Activated CD4-positive, CD25-positive, alpha-beta regulatory T cell treated with anti-CD3 and anti-CD28 coated beads, Interleukin-2, amount 50 U/mL, for 24 hours (primary cell): Measurements from ENCODE around the gene CARD11.
A peak's percentile ranks its signal among the peaks of the same experiment; 100 is the strongest.
"Not testable (repeated sequence)": the region's sequence is repeated elsewhere in the genome, so short reads cannot be mapped to it uniquely, and the experiment has no call there.

Source experiments
- ATAC-seq, 2 donors: fragments of 150-1000 bp; cut with Tn5 transposase; one replicate each; pipeline ENCODE4 v1.10.0; 2021; ENCODE audit warnings: mild to moderate bottlenecking in 1 of 2, moderate library complexity in 1 of 2

Gene CARD11

GRCh38 chr7:2959103-2959680, 84.5 kb downstream of the CARD11 start:
- no peak for ATAC-seq

- no peak for ATAC-seq
Measured at GRCh38 chr7:2958416-2959102, 85.1 kb downstream of the CARD11 start.

GRCh38 chr7:2957369-2957727, 86.3 kb downstream of the CARD11 start:
- ATAC-seq: not testable (repeated sequence)

- ATAC-seq: peak; percentile 94 to 95
Measured at GRCh38 chr7:2956526-2957368, 86.9 kb downstream of the CARD11 start.

- ATAC-seq: no peak
Measured at GRCh38 chr7:2956076-2956475, 87.6 kb downstream of the CARD11 start.

- no peak for ATAC-seq
Measured at GRCh38 chr7:2955269-2955668, 88.4 kb downstream of the CARD11 start.

GRCh38 chr7:2954433-2954853, 89.2 kb downstream of the CARD11 start:
- no peak for ATAC-seq

GRCh38 chr7:2953588-2954407, 89.9 kb downstream of the CARD11 start:
- no peak for ATAC-seq

GRCh38 chr7:2953099-2953498, 90.6 kb downstream of the CARD11 start:
- no peak for ATAC-seq

- no peak for ATAC-seq
Measured at GRCh38 chr7:2952316-2952715, 91.4 kb downstream of the CARD11 start.

- ATAC-seq: no peak
Measured at GRCh38 chr7:2950578-2950977, 93.1 kb downstream of the CARD11 start.

- ATAC-seq: peak in 1 of 2 donors; percentile 24
Measured at GRCh38 chr7:2948749-2949148, 94.9 kb downstream of the CARD11 start.

- ATAC-seq: no peak
Measured at GRCh38 chr7:2947058-2947780, 96.4 kb downstream of the CARD11 start.

GRCh38 chr7:2945171-2945570, 98.5 kb downstream of the CARD11 start:
- no peak for ATAC-seq

- no peak for ATAC-seq
Measured at GRCh38 chr7:2944739-2945138, 98.9 kb downstream of the CARD11 start.

- ATAC-seq: no peak
Measured at GRCh38 chr7:2943851-2944601, 99.6 kb downstream of the CARD11 start.

GRCh38 chr7:2941216-2941859, 102.3 kb downstream of the CARD11 start:
- ATAC-seq: no peak

- ATAC-seq: no peak
Measured at GRCh38 chr7:2940466-2940865, 103.2 kb downstream of the CARD11 start.

GRCh38 chr7:2939193-2939885, 104.3 kb downstream of the CARD11 start:
- ATAC-seq: no peak

- no peak for ATAC-seq
Measured at GRCh38 chr7:2938514-2939192, 105.0 kb downstream of the CARD11 start.
